PC-3 (cell line): ENCODE results near the gene SKOR2.

ENCODE experiments used
- EZH2 ChIP-seq: fragments of 300-600 bp; sonication (generic); IDR thresholded peaks from one replicate; pipeline ENCODE4 v1.6.1; 2017; ENCODE audit warnings: antibody characterized with exemption, mild to moderate bottlenecking, low read length; ENCODE audit not compliant: unreplicated experiment
- TF ChIP-seq, protein P1 (sequence below): fragments of 300-600 bp; sonication (generic); conservative IDR thresholded peaks from 2 replicates; pipeline ENCODE4 v1.5.1; 2017; ENCODE audit warnings: antibody characterized with exemption, low read depth, mild to moderate bottlenecking, low read length

GRCh38 chr18:47249314-47249981, 2.0 kb downstream of the SKOR2 start:
- TF ChIP-seq, protein P1, sequence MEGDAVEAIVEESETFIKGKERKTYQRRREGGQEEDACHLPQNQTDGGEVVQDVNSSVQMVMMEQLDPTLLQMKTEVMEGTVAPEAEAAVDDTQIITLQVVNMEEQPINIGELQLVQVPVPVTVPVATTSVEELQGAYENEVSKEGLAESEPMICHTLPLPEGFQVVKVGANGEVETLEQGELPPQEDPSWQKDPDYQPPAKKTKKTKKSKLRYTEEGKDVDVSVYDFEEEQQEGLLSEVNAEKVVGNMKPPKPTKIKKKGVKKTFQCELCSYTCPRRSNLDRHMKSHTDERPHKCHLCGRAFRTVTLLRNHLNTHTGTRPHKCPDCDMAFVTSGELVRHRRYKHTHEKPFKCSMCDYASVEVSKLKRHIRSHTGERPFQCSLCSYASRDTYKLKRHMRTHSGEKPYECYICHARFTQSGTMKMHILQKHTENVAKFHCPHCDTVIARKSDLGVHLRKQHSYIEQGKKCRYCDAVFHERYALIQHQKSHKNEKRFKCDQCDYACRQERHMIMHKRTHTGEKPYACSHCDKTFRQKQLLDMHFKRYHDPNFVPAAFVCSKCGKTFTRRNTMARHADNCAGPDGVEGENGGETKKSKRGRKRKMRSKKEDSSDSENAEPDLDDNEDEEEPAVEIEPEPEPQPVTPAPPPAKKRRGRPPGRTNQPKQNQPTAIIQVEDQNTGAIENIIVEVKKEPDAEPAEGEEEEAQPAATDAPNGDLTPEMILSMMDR: no peak
- no peak for TF ChIP-seq EZH2
